A549 treated with CpdA at 1 μM for 4 hours (cell line): ENCODE data around the gene HSFX1. TPM values are rescaled to one million over a fixed set of nuclear protein-coding genes. Genes with fewer than 3 reads are reported as not detected.

Experiments used
- total RNA-seq: library from RNA; stranded (reverse); fragments of 200-300 nt; extraction: Qiagen RNA extraction; gene quantifications from 5 replicates; pipeline ENCODE4 v1.2.3, GENCODE V29; 2022; ENCODE audit warnings: low read depth

The HSFX1 gene, protein sequence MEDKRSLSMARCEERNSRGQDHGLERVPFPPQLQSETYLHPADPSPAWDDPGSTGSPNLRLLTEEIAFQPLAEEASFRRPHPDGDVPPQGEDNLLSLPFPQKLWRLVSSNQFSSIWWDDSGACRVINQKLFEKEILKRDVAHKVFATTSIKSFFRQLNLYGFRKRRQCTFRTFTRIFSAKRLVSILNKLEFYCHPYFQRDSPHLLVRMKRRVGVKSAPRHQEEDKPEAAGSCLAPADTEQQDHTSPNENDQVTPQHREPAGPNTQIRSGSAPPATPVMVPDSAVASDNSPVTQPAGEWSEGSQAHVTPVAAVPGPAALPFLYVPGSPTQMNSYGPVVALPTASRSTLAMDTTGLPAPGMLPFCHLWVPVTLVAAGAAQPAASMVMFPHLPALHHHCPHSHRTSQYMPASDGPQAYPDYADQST
- 0.26 to 0.50 TPM (median 0.43 TPM) in 5 replicates for total RNA-seq

GRCh38 chrX:149773768-149774167 is at the start of gene HSFX1:
Gene HSFX1 (plus strand): TSS chrX:149774068. CDS start chrX:149774682, 614 bp downstream.

GRCh38 chrX:149781727-149782126 is 7.9 kb downstream of the HSFX1 start, which contains the start of gene MAGEA9:
Gene MAGEA9 (plus strand): TSS chrX:149781930. CDS start chrX:149786211, 4,281 bp downstream.

Other genes with a start within 250 kb of the HSFX1 start
- gene EOLA1, start 233.1 kb upstream of the HSFX1 start, total RNA-seq: 20.0 to 23.6 TPM (median 21.7 TPM) in 5 replicates
- not detected in 5 replicates for gene HSFX3, start 224.1 kb upstream of the HSFX1 start, total RNA-seq
- gene MAGEA9B, start 186.6 kb upstream of the HSFX1 start, total RNA-seq: not detected in 5 replicates
- gene HSFX2, start 178.8 kb upstream of the HSFX1 start, total RNA-seq: 0.08 TPM in 1 of 5 replicates, not detected in the others
- 24.1 to 29.9 TPM (median 27.9 TPM) in 5 replicates for gene TMEM185A, start 142.3 kb upstream of the HSFX1 start, total RNA-seq
- gene MAGEA11, start 62.0 kb upstream of the HSFX1 start, total RNA-seq: 0.02 TPM in 1 of 5 replicates, not detected in the others
- gene MAGEA9, start 7.9 kb downstream of the HSFX1 start, total RNA-seq: not detected in 5 replicates
- gene MAGEA8, start 107.1 kb downstream of the HSFX1 start, total RNA-seq: not detected in 5 replicates
- gene HSFX4, start 155.5 kb downstream of the HSFX1 start, total RNA-seq: not detected in 5 replicates
- 49.6 to 60.2 TPM (median 58.1 TPM) in 5 replicates for gene EOLA2, start 164.4 kb downstream of the HSFX1 start, total RNA-seq